Measurements from ENCODE around the gene CAGE1. TPM values are rescaled to one million over a fixed set of nuclear protein-coding genes. Genes with fewer than 3 reads are reported as not detected.

CAGE1 gene
- total RNA-seq, 6 experiments from 2014 or later, result 0.22 TPM; not detected in 5

- H3K27me3 Mint-ChIP-seq (ENCODE audit: insufficient read depth), result no peaks in the 10 kb centered on the region; the same call in 1 of the 2 replicates
- H3K9me3 Mint-ChIP-seq, result no peaks in the 10 kb centered on the region
- DNase-seq, result no peak
- peaks cover 30% of the 10 kb centered on the region for H3K36me3 Mint-ChIP-seq (ENCODE audit: low read depth)
- no peak overlapping the region for H3K4me3 Mint-ChIP-seq
- TF ChIP-seq CTCF (IDR thresholded peaks at IDR 0.05), result no peak
- H3K27ac Mint-ChIP-seq, result no peak overlapping the region
- peaks cover 14% of the 10 kb centered on the region for H3K4me1 Mint-ChIP-seq (ENCODE audit: low read depth)
Observed at GRCh38 chr6:7409740-7410139, 20.2 kb upstream of the CAGE1 start.

- no peak overlapping the region for H3K27ac Mint-ChIP-seq
- no peaks in the 10 kb centered on the region for H3K27me3 Mint-ChIP-seq (ENCODE audit: insufficient read depth)
- no peak for DNase-seq
- no peaks in the 10 kb centered on the region for H3K9me3 Mint-ChIP-seq
- H3K36me3 Mint-ChIP-seq (ENCODE audit: low read depth), result peaks cover 32% of the 10 kb centered on the region
- H3K4me3 Mint-ChIP-seq, result no peak overlapping the region
- H3K4me1 Mint-ChIP-seq (ENCODE audit: low read depth), result no peaks in the 10 kb centered on the region
- TF ChIP-seq CTCF (IDR thresholded peaks at IDR 0.05), result no peak
Observed at GRCh38 chr6:7406743-7407142, 17.2 kb upstream of the CAGE1 start.

GRCh38 chr6:7404546-7404945 is 15.0 kb upstream of the CAGE1 start:
- peaks cover 11% of the 10 kb centered on the region for H3K4me1 Mint-ChIP-seq (ENCODE audit: low read depth)
- H3K36me3 Mint-ChIP-seq (ENCODE audit: low read depth), result peaks cover 31% of the 10 kb centered on the region
- TF ChIP-seq CTCF (IDR thresholded peaks at IDR 0.05), result no peak
- DNase-seq, result no peak
- H3K27ac Mint-ChIP-seq, result no peak overlapping the region
- no peaks in the 10 kb centered on the region for H3K27me3 Mint-ChIP-seq (ENCODE audit: insufficient read depth)
- no peaks in the 10 kb centered on the region for H3K9me3 Mint-ChIP-seq
- no peak overlapping the region for H3K4me3 Mint-ChIP-seq

- Mint-ChIP-seq H3K27ac (no peak overlapping the region), H3K4me3 (no peak overlapping the region)
- no peak for TF ChIP-seq CTCF (IDR thresholded peaks at IDR 0.05)
Observed at GRCh38 chr6:7402716-7403115, 13.2 kb upstream of the CAGE1 start.

GRCh38 chr6:7401075-7401474 is 11.5 kb upstream of the CAGE1 start:
- no peak for TF ChIP-seq CTCF (IDR thresholded peaks at IDR 0.05)
- Mint-ChIP-seq H3K27ac (no peak overlapping the region; the same call in 1 of the 2 replicates), H3K36me3 (ENCODE audit: low read depth) (peaks cover 34% of the 10 kb centered on the region), H3K4me3 (no peak overlapping the region), H3K4me1 (ENCODE audit: low read depth) (peaks cover 11% of the 10 kb centered on the region), H3K27me3 (ENCODE audit: insufficient read depth) (no peaks in the 10 kb centered on the region), H3K9me3 (no peaks in the 10 kb centered on the region)
- DNase-seq, result peak; percentile 58

More at GRCh38 chr6:7402716-7403115, 13.2 kb upstream of the CAGE1 start:
- no peak for DNase-seq
- Mint-ChIP-seq H3K27me3 (ENCODE audit: insufficient read depth) (no peaks in the 10 kb centered on the region), H3K4me1 (ENCODE audit: low read depth) (peaks cover 11% of the 10 kb centered on the region), H3K36me3 (ENCODE audit: low read depth) (peaks cover 34% of the 10 kb centered on the region), H3K9me3 (no peaks in the 10 kb centered on the region)

GRCh38 chr6:7392402-7392801 is 2.9 kb upstream of the CAGE1 start:
- H3K27ac Mint-ChIP-seq, result peak overlapping the region; percentile 94; the same call in 1 of the 2 replicates
- no peak for DNase-seq
- H3K4me1 Mint-ChIP-seq (ENCODE audit: low read depth), result peaks cover 45% of the 10 kb centered on the region
- TF ChIP-seq CTCF (IDR thresholded peaks at IDR 0.05), result no peak
- H3K9me3 Mint-ChIP-seq, result no peaks in the 10 kb centered on the region
- peaks cover 19% of the 10 kb centered on the region for H3K36me3 Mint-ChIP-seq (ENCODE audit: low read depth)
- peak overlapping the region; percentile 93 for H3K4me3 Mint-ChIP-seq
- no peaks in the 10 kb centered on the region for H3K27me3 Mint-ChIP-seq (ENCODE audit: insufficient read depth)

Measured in HFFc6 (cell line).